Osteocyte (in vitro differentiated cells): ENCODE data around the gene GRIN2B. TPM values are rescaled to one million over a fixed set of nuclear protein-coding genes. Genes with fewer than 3 reads are reported as not detected.

Experiments
- DNase-seq: peaks from one replicate; pipeline ENCODE4 v3.0.0; 2021; ENCODE audit warnings: mixed read lengths; ENCODE audit not compliant: unreplicated experiment; ENCODE audit errors: extremely low spot score
- H3K27ac Mint-ChIP-seq: one replicate; pipeline ENCODE4 v1.8.0; 2021; ENCODE audit warnings: mild to moderate bottlenecking, mixed read lengths; ENCODE audit not compliant: unreplicated experiment
- H3K27me3 Mint-ChIP-seq: one replicate; pipeline ENCODE4 v1.8.0; 2021; ENCODE audit warnings: mixed read lengths; ENCODE audit not compliant: unreplicated experiment
- H3K36me3 Mint-ChIP-seq: one replicate; pipeline ENCODE4 v1.8.0; 2021; ENCODE audit warnings: mixed read lengths; ENCODE audit not compliant: unreplicated experiment
- H3K4me1 Mint-ChIP-seq: one replicate; pipeline ENCODE4 v1.8.0; 2021; ENCODE audit warnings: mixed read lengths; ENCODE audit not compliant: unreplicated experiment
- H3K4me3 Mint-ChIP-seq: one replicate; pipeline ENCODE4 v1.8.0; 2021; ENCODE audit warnings: mild to moderate bottlenecking, moderate library complexity, mixed read lengths; ENCODE audit not compliant: unreplicated experiment
- H3K9me3 Mint-ChIP-seq: one replicate; pipeline ENCODE4 v1.8.0; 2021; ENCODE audit warnings: mixed read lengths; ENCODE audit not compliant: unreplicated experiment
- total RNA-seq: library from RNA; stranded (reverse); gene quantifications from 2 replicates; pipeline ENCODE4 v1.2.1, GENCODE V29; 2021
- TF ChIP-seq, protein P1 (sequence below): fragments of 200-600 bp; sonication (generic); IDR thresholded peaks from 2 replicates; pipeline ENCODE4 v1.5.0; 2021; ENCODE audit warnings: antibody characterized with exemption, mild to moderate bottlenecking, moderate library complexity

Gene GRIN2B
- total RNA-seq, 1 donor from 2014 or later: not detected

DNA sequence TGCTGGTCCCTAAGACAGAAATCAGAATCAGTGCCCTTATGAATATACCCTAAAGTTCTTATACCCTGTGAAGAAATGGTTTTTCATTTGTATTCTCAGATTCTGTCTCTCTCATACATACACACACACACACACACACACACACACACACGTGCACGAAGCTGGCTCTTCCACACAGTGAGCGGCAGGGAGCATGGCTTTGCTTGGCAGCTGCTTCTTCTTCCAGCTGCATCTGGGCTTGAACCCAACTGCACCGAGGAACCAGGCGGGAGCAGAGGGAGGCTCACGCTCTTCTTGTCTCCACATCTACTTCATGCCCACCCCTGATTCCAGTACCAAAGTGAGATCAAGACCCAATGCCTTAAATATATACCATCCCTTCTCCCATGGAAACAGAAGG is 19.4 kb downstream of the GRIN2B start:
- Mint-ChIP-seq H3K27me3 (peaks cover 3% of the 10 kb centered on the region), H3K36me3 (no peaks in the 10 kb centered on the region), H3K4me1 (no peaks in the 10 kb centered on the region), H3K27ac (no peak overlapping the region), H3K4me3 (no peak overlapping the region), H3K9me3 (no peaks in the 10 kb centered on the region)
- DNase-seq: no peak
- TF ChIP-seq, protein P1, sequence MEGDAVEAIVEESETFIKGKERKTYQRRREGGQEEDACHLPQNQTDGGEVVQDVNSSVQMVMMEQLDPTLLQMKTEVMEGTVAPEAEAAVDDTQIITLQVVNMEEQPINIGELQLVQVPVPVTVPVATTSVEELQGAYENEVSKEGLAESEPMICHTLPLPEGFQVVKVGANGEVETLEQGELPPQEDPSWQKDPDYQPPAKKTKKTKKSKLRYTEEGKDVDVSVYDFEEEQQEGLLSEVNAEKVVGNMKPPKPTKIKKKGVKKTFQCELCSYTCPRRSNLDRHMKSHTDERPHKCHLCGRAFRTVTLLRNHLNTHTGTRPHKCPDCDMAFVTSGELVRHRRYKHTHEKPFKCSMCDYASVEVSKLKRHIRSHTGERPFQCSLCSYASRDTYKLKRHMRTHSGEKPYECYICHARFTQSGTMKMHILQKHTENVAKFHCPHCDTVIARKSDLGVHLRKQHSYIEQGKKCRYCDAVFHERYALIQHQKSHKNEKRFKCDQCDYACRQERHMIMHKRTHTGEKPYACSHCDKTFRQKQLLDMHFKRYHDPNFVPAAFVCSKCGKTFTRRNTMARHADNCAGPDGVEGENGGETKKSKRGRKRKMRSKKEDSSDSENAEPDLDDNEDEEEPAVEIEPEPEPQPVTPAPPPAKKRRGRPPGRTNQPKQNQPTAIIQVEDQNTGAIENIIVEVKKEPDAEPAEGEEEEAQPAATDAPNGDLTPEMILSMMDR: no peak

DNA sequence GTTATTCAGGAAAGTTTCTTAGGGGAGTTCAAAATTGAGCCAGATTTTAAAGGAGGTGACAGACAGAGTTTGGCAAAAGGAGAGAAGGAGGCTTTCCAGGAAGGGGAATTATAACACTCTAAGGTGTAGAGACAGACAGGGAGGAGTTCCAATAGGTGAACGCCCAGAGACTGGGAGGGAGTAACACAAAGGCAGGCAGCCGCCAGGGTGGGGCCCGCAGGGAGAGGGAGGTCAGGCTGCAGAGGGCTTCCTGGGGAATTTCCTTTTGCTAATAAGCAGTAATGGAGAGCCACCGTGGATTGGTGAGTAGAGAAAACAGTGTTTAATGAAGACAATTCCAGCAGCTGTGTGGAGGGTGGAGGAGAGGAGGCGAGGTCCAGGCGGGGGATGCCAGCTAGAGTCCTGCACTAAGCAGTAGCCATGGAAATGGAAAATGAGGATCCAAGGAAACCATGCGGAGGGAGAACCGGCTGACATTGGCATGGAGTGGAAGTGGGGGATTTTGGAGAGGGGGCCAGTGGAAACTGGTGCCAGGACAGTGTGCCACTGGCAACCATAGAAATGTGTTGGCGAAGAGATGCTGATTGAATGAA is 22.2 kb downstream of the GRIN2B start:
- Mint-ChIP-seq H3K4me1 (no peaks in the 10 kb centered on the region), H3K27me3 (no peaks in the 10 kb centered on the region), H3K9me3 (no peaks in the 10 kb centered on the region), H3K27ac (no peak overlapping the region), H3K36me3 (no peaks in the 10 kb centered on the region), H3K4me3 (no peak overlapping the region)
- DNase-seq: no peak
- TF ChIP-seq, protein P1: no peak

DNA sequence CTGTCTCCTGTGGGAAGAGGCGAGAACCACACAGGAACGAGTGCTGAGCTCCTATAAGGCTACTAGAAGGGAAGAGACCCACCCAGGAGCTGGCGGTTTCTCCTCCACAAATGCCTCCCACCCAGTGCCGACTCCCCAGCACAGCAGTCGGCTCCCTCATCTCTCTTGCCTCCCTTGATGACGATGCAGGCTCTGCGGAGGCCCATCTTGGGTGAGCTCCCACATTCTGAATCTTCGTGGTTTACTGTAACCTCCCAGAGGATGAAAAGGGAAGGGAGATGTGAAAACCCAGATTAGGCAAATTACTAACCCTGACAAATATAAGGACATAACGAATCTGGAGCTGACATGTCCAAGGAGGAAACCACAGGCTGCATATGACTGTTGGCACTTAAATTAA is 23.8 kb downstream of the GRIN2B start:
- H3K9me3 Mint-ChIP-seq: no peaks in the 10 kb centered on the region
- no peak overlapping the region for H3K27ac Mint-ChIP-seq
- no peak for DNase-seq
- H3K4me3 Mint-ChIP-seq: no peak overlapping the region
- H3K27me3 Mint-ChIP-seq: no peaks in the 10 kb centered on the region
- TF ChIP-seq, protein P1: no peak
- no peaks in the 10 kb centered on the region for H3K4me1 Mint-ChIP-seq
- no peaks in the 10 kb centered on the region for H3K36me3 Mint-ChIP-seq

DNA sequence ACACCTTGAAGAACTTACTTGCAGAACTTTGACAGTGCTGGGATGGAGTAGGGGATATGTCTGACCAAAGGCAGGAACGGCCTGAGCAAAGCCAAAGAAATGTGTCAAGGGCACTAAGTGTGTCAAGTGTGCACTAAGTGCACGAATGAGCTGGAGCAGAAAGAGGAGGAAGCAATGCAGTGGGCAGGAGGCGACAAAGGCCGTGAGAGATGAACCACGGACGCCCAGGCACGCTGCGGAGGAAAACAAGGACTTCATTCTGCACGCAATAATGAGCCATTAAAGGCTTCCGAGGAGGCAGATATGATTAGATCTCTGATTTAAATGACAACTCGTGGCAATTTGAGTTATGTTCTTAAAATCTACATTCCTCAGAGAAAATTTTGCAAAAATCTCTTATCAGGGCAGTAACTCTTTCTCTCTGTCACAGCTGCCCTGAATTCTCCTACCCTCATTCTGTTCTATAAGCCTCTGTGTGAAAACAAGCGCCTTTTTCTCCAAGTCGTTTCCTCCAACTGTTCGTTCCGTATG is 25.3 kb downstream of the GRIN2B start:
- no peaks in the 10 kb centered on the region for H3K27me3 Mint-ChIP-seq
- no peak overlapping the region for H3K4me3 Mint-ChIP-seq
- H3K4me1 Mint-ChIP-seq: no peaks in the 10 kb centered on the region
- no peaks in the 10 kb centered on the region for H3K36me3 Mint-ChIP-seq
- no peaks in the 10 kb centered on the region for H3K9me3 Mint-ChIP-seq
- no peak overlapping the region for H3K27ac Mint-ChIP-seq
- TF ChIP-seq, protein P1: no peak
- no peak for DNase-seq

DNA sequence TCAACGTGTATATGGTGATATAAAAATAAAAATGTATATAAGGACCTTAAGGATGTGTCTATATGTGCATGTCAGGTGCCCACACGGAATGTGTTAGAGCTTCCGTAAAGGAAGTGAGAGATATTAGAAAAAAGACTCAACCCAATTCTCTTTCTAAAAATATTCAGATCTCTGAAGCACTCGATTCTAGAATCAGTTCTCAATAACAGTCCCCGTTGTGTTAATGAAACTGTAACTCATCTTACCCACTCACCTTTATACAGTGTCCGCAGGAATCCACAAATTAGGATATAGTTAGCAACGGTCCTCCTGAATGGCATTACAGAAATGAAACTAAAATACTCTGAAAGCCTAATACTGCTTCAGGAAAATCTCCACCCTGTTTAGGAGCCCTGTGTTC is 29.3 kb downstream of the GRIN2B start:
- Mint-ChIP-seq H3K4me1 (no peaks in the 10 kb centered on the region), H3K27ac (no peak overlapping the region), H3K4me3 (no peak overlapping the region), H3K36me3 (no peaks in the 10 kb centered on the region), H3K27me3 (no peaks in the 10 kb centered on the region), H3K9me3 (no peaks in the 10 kb centered on the region)
- TF ChIP-seq, protein P1: no peak
- DNase-seq: no peak
